Sigmoid colon (tissue), 7 donors: ENCODE measurements around the gene CRYGN. TPM values are rescaled to one million over a fixed set of nuclear protein-coding genes. Genes with fewer than 3 reads are reported as not detected.
A peak's percentile ranks its signal among the peaks of the same experiment; 100 is the strongest.

Experiments used
- DNase-seq: peaks from one replicate; pipeline ENCODE4 v3.0.0-alpha.2; 2019
- H3K27ac ChIP-seq, 4 donors: fragments of 200-600 bp; sonication (generic); one replicate each; pipeline ENCODE4 v1.5.1; 2016 to 2019; ENCODE audit warnings: mild to moderate bottlenecking in 1 of 4
- H3K27me3 ChIP-seq, 3 donors: fragments of 200-600 bp; sonication (generic); one replicate each; pipeline ENCODE4 v1.5.1; 2019; ENCODE audit warnings: mild to moderate bottlenecking in 1 of 3
- H3K36me3 ChIP-seq, 4 donors: fragments of 200-600 bp; sonication (generic); one replicate each; pipeline ENCODE4 v1.5.1; 2016 to 2019
- H3K4me1 ChIP-seq, 4 donors: fragments of 200-600 bp; sonication (generic); one replicate each; pipeline ENCODE4 v1.5.1; 2017 to 2019
- H3K4me3 ChIP-seq, 4 donors: fragments of 200-600 bp; sonication (generic); one replicate each; pipeline ENCODE4 v1.5.1; 2017 to 2019; ENCODE audit warnings: mild to moderate bottlenecking in 2 of 4, moderate library complexity in 1 of 4
- H3K9me3 ChIP-seq, 4 donors: fragments of 200-600 bp in 3 of 4; sonication (generic) in 3 of 4; one replicate each; pipeline versions ENCODE4 v1.5.1 to v1.6.1; 2013 to 2019
- CTCF ChIP-seq, 4 experiments: fragments of 450-650 bp in 3 of 4; fragments of 200-600 bp in 1 of 4; IDR thresholded peaks; one replicate each; pipeline ENCODE4 v1.5.1; 2016 to 2019; ENCODE audit warnings: antibody characterized with exemption in 4 of 4, mild to moderate bottlenecking in 3 of 4, moderate library complexity in 2 of 4
- EP300 ChIP-seq, 4 donors: sonication (generic); formaldehyde crosslinking; IDR thresholded peaks; one replicate each; pipeline ENCODE4 v1.6.1; 2017; ENCODE audit warnings: antibody characterized with exemption in 4 of 4
- POLR2A ChIP-seq, 2 donors: fragments of 450-650 bp; IDR thresholded peaks; one replicate each; pipeline ENCODE4 v1.6.1; 2016; ENCODE audit warnings: antibody characterized with exemption in 2 of 2, mild to moderate bottlenecking in 2 of 2, moderate library complexity in 2 of 2
- POLR2AphosphoS5 ChIP-seq, 4 donors: sonication (generic); formaldehyde crosslinking; IDR thresholded peaks; one replicate each; pipeline ENCODE4 v1.6.1; 2017; ENCODE audit warnings: antibody characterized with exemption in 4 of 4
- WGBS, 2 donors: extraction: QIAGEN DNeasy Blood & Tissue Kit; methylation state at CpG; one replicate each; pipeline ENCODE4 v1.1.7; 2013; 5-methylcytosine and 5-hydroxymethylcytosine counted together
- intact Hi-C: fragments of 100-400 bp; cut with DNase I; formaldehyde crosslinking; loops from one replicate; pipeline ENCODE4 v1.15.1; 2023
- polyA plus RNA-seq, 3 donors: library from polyadenylated mRNA; stranded (reverse); fragments of 200-250 nt; gene quantifications; one replicate each; pipeline ENCODE4 v1.2.3, GENCODE V29; 2013
- total RNA-seq, 4 donors: library from RNA; depleted of rRNA; stranded (reverse); fragments of >200 nt; gene quantifications; one replicate each; pipeline ENCODE4 v1.1.0, GENCODE V29; 2016
- donor health status: healthy with polysubstance abuse.
- donor health status: Bipolar disorder and iron deficiency.
- donor health status: healthy.

Gene CRYGN
- total RNA-seq (1 to 10 TPM in 2 of 4 donors, not detected in 2; 1.4 to 1.8 TPM), polyA plus RNA-seq (under 1 TPM in 2 of 3 donors, not detected in 1; 0.17 to 0.60 TPM)

GRCh38 chr7:151439855-151440798, at the start of gene CRYGN:
CRYGN (minus strand) TSS chr7:151440141; CDS start chr7:151439917, 224 bp downstream.
- TF ChIP-seq POLR2A (IDR thresholded peaks at IDR 0.05) (no peak), POLR2AphosphoS5 (IDR thresholded peaks at IDR 0.05) (no peak), EP300 (IDR thresholded peaks at IDR 0.05) (no peak), CTCF (IDR thresholded peaks at IDR 0.05) (no peak)
- DNase-seq: peak; percentile 69
- Histone ChIP-seq H3K27me3 (peaks cover 0 to 8% (median 0%) of the 10 kb centered on the region in 3 donors), H3K36me3 (no peaks in the 10 kb centered on the region), H3K4me1 (peaks cover 0 to 48% (median 39%) of the 10 kb centered on the region in 4 donors), H3K9me3 (no peaks in the 10 kb centered on the region), H3K27ac (peak within 1 kb of the TSS; percentile 2 to 65 (median 34)), H3K4me3 (peak within 1 kb of the TSS; percentile 8 to 47 (median 37))
- intact Hi-C loops: no loop called here
- 12 to 18% methylated on average over 51 of the region's 51 CpGs for WGBS, 2 donors

GRCh38 chr7:151489498-151489897, 49.6 kb upstream of the CRYGN start:
- DNase-seq: no peak
- Histone ChIP-seq H3K27ac (peak overlapping the region in 3 of 4 donors; percentile 15 to 29 (median 27)), H3K27me3 (no peaks in the 10 kb centered on the region), H3K4me3 (no peak overlapping the region), H3K36me3 (peaks cover 0 to 39% (median 14%) of the 10 kb centered on the region in 4 donors), H3K4me1 (peaks cover 0 to 81% (median 72%) of the 10 kb centered on the region in 4 donors), H3K9me3 (no peaks in the 10 kb centered on the region)
- intact Hi-C loops: no loop called here
- TF ChIP-seq CTCF (IDR thresholded peaks at IDR 0.05) (no peak), POLR2A (IDR thresholded peaks at IDR 0.05) (no peak), EP300 (IDR thresholded peaks at IDR 0.05) (no peak), POLR2AphosphoS5 (IDR thresholded peaks at IDR 0.05) (no peak)
- 84 to 86% methylated on average over 2 of the region's 2 CpGs for WGBS, 2 donors

GRCh38 chr7:151488096-151488495, 48.2 kb upstream of the CRYGN start:
- Histone ChIP-seq H3K27ac (peak overlapping the region in 2 of 4 donors; percentile 35 to 67), H3K36me3 (peaks cover 0 to 51% (median 24%) of the 10 kb centered on the region in 4 donors), H3K4me1 (peaks cover 0 to 73% (median 68%) of the 10 kb centered on the region in 4 donors), H3K4me3 (no peak overlapping the region), H3K27me3 (no peaks in the 10 kb centered on the region), H3K9me3 (no peaks in the 10 kb centered on the region)
- DNase-seq: no peak
- intact Hi-C loops: no loop called here
- TF ChIP-seq POLR2AphosphoS5 (IDR thresholded peaks at IDR 0.05) (no peak), EP300 (IDR thresholded peaks at IDR 0.05) (no peak), POLR2A (IDR thresholded peaks at IDR 0.05) (no peak), CTCF (IDR thresholded peaks at IDR 0.05) (no peak)

- H3K9me3 ChIP-seq: no peaks in the 10 kb centered on the region
- no peak overlapping the region for H3K4me3 ChIP-seq
- H3K27me3 ChIP-seq: no peaks in the 10 kb centered on the region
- H3K4me1 ChIP-seq: peaks cover 0 to 77% (median 70%) of the 10 kb centered on the region in 4 donors
- intact Hi-C loops: no loop called here
- peak overlapping the region; percentile 40 to 67 (median 53) for H3K27ac ChIP-seq
- no peak for DNase-seq
- peaks cover 0 to 54% (median 24%) of the 10 kb centered on the region in 4 donors for H3K36me3 ChIP-seq
- WGBS, 2 donors: 92 to 93% methylated on average over 2 of the region's 2 CpGs
- no peak for TF ChIP-seq CTCF (IDR thresholded peaks at IDR 0.05)
- no peak for TF ChIP-seq POLR2AphosphoS5 (IDR thresholded peaks at IDR 0.05)
- TF ChIP-seq EP300 (IDR thresholded peaks at IDR 0.05): no peak
- TF ChIP-seq POLR2A (IDR thresholded peaks at IDR 0.05): no peak
These were observed 47.3 kb upstream of the CRYGN start for GRCh38 chr7:151487228-151487627.
